Esophagus muscularis mucosa (tissue), 4 donors: Measurements from ENCODE around the gene BEST1.

Experiments used
- EP300 ChIP-seq: sonication (generic); formaldehyde crosslinking; IDR thresholded peaks from one replicate; pipeline ENCODE4 v1.6.1; 2017; ENCODE audit warnings: antibody characterized with exemption
- POLR2A ChIP-seq: fragments of 450-650 bp; IDR thresholded peaks from one replicate; pipeline ENCODE4 v1.6.1; 2017; ENCODE audit warnings: antibody characterized with exemption, moderate library complexity, mild to moderate bottlenecking, low read depth
- POLR2AphosphoS5 ChIP-seq, 2 donors: sonication (generic); formaldehyde crosslinking; IDR thresholded peaks; one replicate each; pipeline ENCODE4 v1.6.1; 2017; ENCODE audit warnings: antibody characterized with exemption in 2 of 2
- TF ChIP-seq, protein P1 (sequence below), 3 experiments: fragments of 200-600 bp in 2 of 3; fragments of 450-650 bp in 1 of 3; sonication (generic) in 2 of 3; IDR thresholded peaks; one replicate each; pipeline ENCODE4 v1.5.1; 2017 to 2019; ENCODE audit warnings: antibody characterized with exemption in 3 of 3, mild to moderate bottlenecking in 2 of 3, moderate library complexity in 1 of 3

DNA sequence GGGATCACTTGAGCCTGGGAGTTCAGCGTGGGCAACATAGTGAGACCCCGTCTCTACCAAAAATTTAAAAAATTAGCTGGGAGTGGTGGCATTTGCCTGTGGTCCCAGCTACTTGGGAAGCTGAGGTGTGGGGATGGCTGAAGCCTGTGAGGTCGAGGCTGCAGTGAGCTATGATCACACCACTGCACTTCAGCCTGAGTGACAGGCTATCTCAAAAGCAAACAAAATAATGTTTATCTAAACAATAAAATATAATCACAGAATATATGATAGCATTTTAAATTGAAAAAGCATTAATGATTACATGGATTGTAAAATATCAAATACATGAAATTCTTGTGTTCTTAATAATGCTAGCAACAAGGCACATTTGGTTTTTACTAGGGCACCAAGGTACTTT is 2.7 kb downstream of the BEST1 start:
- TF ChIP-seq POLR2A (no peak), EP300 (no peak), POLR2AphosphoS5 (IDR thresholded peaks at IDR 0.05) (no peak)
- TF ChIP-seq, protein P1, sequence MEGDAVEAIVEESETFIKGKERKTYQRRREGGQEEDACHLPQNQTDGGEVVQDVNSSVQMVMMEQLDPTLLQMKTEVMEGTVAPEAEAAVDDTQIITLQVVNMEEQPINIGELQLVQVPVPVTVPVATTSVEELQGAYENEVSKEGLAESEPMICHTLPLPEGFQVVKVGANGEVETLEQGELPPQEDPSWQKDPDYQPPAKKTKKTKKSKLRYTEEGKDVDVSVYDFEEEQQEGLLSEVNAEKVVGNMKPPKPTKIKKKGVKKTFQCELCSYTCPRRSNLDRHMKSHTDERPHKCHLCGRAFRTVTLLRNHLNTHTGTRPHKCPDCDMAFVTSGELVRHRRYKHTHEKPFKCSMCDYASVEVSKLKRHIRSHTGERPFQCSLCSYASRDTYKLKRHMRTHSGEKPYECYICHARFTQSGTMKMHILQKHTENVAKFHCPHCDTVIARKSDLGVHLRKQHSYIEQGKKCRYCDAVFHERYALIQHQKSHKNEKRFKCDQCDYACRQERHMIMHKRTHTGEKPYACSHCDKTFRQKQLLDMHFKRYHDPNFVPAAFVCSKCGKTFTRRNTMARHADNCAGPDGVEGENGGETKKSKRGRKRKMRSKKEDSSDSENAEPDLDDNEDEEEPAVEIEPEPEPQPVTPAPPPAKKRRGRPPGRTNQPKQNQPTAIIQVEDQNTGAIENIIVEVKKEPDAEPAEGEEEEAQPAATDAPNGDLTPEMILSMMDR (IDR thresholded peaks at IDR 0.05) = no peak
